Effector memory CD8-positive, alpha-beta T cell (primary cell): ENCODE measurements around the gene HAO2.

Experiments
- ATAC-seq: fragments of 150-1000 bp; cut with Tn5 transposase; replicated peaks from 2 replicates; pipeline ENCODE4 v1.10.0; 2021; ENCODE audit warnings: mild to moderate bottlenecking, moderate library complexity
- DNase-seq, 3 experiments: peaks; one replicate each; pipeline ENCODE4 v3.0.0; 2021
- H3K27ac Mint-ChIP-seq, 2 donors: one replicate each; pipeline ENCODE4 v1.8.0; 2022; ENCODE audit warnings: mild to moderate bottlenecking in 2 of 2, mixed read lengths in 2 of 2, moderate library complexity in 2 of 2
- H3K27me3 Mint-ChIP-seq, 2 donors: one replicate each; pipeline ENCODE4 v1.8.0; 2022; ENCODE audit warnings: mixed read lengths in 2 of 2
- H3K36me3 Mint-ChIP-seq: one replicate; pipeline ENCODE4 v1.8.0; 2022; ENCODE audit warnings: mild to moderate bottlenecking, moderate library complexity, mixed read lengths; ENCODE audit not compliant: insufficient read depth
- H3K4me1 Mint-ChIP-seq, 2 donors: one replicate each; pipeline ENCODE4 v1.8.0; 2022; ENCODE audit warnings: low read depth in 2 of 2, mixed read lengths in 2 of 2
- H3K4me3 Mint-ChIP-seq, 2 donors: one replicate each; pipeline ENCODE4 v1.8.0; 2022; ENCODE audit warnings: mild to moderate bottlenecking in 2 of 2, mixed read lengths in 2 of 2, moderate library complexity in 2 of 2
- H3K9me3 Mint-ChIP-seq, 2 donors: one replicate each; pipeline ENCODE4 v1.8.0; 2022; ENCODE audit warnings: mixed read lengths in 2 of 2

HAO2 gene

DNA sequence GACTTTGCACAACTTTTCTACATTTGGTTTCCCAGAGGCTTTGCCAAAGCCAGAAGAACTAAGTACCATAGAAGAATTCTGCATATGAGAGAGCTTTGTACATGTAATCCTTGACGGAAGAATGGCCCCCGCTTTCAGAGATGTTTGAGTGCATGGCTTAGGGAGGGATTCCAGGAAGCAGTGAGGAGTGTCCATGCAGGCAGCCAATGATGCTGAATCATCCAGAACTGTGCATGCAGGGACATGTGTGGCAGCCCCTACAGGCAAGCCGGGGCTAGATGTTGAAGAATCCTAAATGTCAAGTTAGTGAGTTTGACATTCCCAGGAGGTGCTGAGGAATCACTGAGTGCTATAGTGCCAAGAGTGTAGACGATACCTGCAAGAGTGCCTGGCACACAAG, 9.9 kb upstream of the HAO2 start:
- H3K27ac Mint-ChIP-seq: no peak overlapping the region
- H3K4me3 Mint-ChIP-seq: no peak overlapping the region
- no peak for DNase-seq
- H3K36me3 Mint-ChIP-seq: no peaks in the 10 kb centered on the region
- H3K27me3 Mint-ChIP-seq: peaks cover 3 to 6% of the 10 kb centered on the region in 2 donors
- H3K9me3 Mint-ChIP-seq: no peaks in the 10 kb centered on the region
- ATAC-seq: no peak
- no peaks in the 10 kb centered on the region for H3K4me1 Mint-ChIP-seq

GRCh38 chr1:119359730-119360129, 8.9 kb upstream of the HAO2 start:
- Mint-ChIP-seq H3K4me3 (no peak overlapping the region), H3K36me3 (no peaks in the 10 kb centered on the region), H3K9me3 (no peaks in the 10 kb centered on the region), H3K27me3 (peaks cover 6 to 10% of the 10 kb centered on the region in 2 donors), H3K27ac (no peak overlapping the region), H3K4me1 (no peaks in the 10 kb centered on the region)
- no peak for ATAC-seq
- DNase-seq: no peak

DNA sequence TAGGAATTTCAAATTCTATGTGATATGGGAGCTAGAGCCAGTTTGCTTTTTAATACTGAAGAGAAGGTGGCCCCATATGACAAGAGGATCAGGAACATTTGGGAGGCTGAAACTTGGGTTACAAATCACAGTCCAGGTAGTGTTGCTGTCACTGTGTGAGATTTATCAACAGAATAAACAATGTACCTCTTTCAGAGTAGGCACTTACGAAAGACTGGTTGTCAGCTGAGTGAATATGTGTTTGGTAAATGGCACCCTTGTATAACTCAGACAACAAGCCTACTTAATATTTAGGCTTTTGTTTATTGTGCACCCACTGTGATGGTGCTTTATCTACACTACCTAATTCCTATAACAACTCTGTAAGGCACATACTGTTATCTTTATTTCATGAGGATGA, 7.4 kb upstream of the HAO2 start:
- H3K27ac Mint-ChIP-seq: no peak overlapping the region
- no peak overlapping the region for H3K4me3 Mint-ChIP-seq
- DNase-seq (no peak), ATAC-seq (no peak)
- H3K27me3 Mint-ChIP-seq: peaks cover 6 to 16% of the 10 kb centered on the region in 2 donors
- no peaks in the 10 kb centered on the region for H3K36me3 Mint-ChIP-seq
- no peaks in the 10 kb centered on the region for H3K4me1 Mint-ChIP-seq
- no peaks in the 10 kb centered on the region for H3K9me3 Mint-ChIP-seq

GRCh38 chr1:119361620-119362344, 6.8 kb upstream of the HAO2 start:
- Mint-ChIP-seq H3K9me3 (no peaks in the 10 kb centered on the region), H3K27ac (no peak overlapping the region), H3K36me3 (no peaks in the 10 kb centered on the region), H3K4me3 (no peak overlapping the region), H3K4me1 (no peaks in the 10 kb centered on the region), H3K27me3 (peaks cover 6 to 20% of the 10 kb centered on the region in 2 donors)
- DNase-seq (no peak), ATAC-seq (no peak)

DNA sequence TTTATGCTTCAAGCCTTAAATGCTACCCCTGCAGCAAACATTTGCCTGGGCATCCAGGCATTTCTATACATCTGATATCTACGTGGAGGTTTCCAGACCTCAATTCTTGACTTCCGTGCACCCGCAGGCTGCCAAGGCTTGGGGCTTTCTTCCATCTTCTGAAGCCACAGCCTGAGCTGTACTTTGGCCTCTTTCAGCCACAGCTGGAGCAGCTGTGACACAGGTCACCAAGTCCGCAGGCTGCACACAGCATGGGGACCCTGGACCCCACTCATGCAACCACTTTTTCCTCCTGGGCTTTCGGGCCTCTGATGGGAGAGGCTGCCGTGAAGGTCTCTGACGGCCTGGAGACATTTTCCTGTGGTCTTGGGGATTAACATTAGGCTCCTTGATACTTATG, 5.4 kb upstream of the HAO2 start:
- no peak overlapping the region for H3K4me3 Mint-ChIP-seq
- ATAC-seq: no peak

DNA sequence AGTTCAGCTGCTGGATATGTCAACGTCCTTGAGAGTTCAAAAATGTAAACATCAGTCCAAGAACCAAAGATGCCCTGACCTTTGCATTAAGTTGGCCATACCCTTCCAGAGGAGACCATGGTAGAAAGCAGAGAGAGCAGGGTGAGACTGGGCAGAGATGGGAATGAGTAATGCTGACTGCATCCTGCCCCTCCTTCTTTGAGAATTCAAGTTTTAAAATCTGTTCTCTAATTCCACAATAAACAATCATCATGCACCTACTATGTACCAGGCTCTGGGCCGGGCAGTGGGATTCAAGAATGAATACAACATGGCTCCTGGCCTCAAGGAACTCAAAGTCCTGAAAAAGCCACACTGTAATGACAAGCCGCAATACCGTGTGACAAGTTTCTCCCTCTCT, 3.9 kb upstream of the HAO2 start:
- no peaks in the 10 kb centered on the region for H3K36me3 Mint-ChIP-seq
- DNase-seq (no peak), ATAC-seq (no peak)
- H3K4me1 Mint-ChIP-seq: no peaks in the 10 kb centered on the region
- no peak overlapping the region for H3K27ac Mint-ChIP-seq
- H3K4me3 Mint-ChIP-seq: no peak overlapping the region
- H3K9me3 Mint-ChIP-seq: no peaks in the 10 kb centered on the region
- peaks cover 16 to 45% of the 10 kb centered on the region in 2 donors for H3K27me3 Mint-ChIP-seq

More for the DNA sequence above, 5.4 kb upstream of the HAO2 start:
- H3K36me3 Mint-ChIP-seq: no peaks in the 10 kb centered on the region
- H3K27me3 Mint-ChIP-seq: peaks cover 6 to 33% of the 10 kb centered on the region in 2 donors
- H3K9me3 Mint-ChIP-seq: no peaks in the 10 kb centered on the region
- DNase-seq: no peak
- no peak overlapping the region for H3K27ac Mint-ChIP-seq
- H3K4me1 Mint-ChIP-seq: no peaks in the 10 kb centered on the region

- Mint-ChIP-seq H3K36me3 (no peaks in the 10 kb centered on the region), H3K4me3 (no peak overlapping the region), H3K9me3 (no peaks in the 10 kb centered on the region), H3K27ac (no peak overlapping the region), H3K4me1 (no peaks in the 10 kb centered on the region), H3K27me3 (peaks cover 16 to 45% of the 10 kb centered on the region in 2 donors)
- DNase-seq: no peak
- ATAC-seq: no peak
These were observed 2.2 kb upstream of the HAO2 start for GRCh38 chr1:119366424-119366823.

GRCh38 chr1:119367432-119368124, 1.0 kb upstream of the HAO2 start:
- Mint-ChIP-seq H3K9me3 (no peaks in the 10 kb centered on the region), H3K36me3 (no peaks in the 10 kb centered on the region), H3K4me3 (no peak overlapping the region), H3K4me1 (no peaks in the 10 kb centered on the region), H3K27me3 (peaks cover 23 to 45% of the 10 kb centered on the region in 2 donors), H3K27ac (no peak overlapping the region)
- DNase-seq: no peak
- no peak for ATAC-seq

DNA sequence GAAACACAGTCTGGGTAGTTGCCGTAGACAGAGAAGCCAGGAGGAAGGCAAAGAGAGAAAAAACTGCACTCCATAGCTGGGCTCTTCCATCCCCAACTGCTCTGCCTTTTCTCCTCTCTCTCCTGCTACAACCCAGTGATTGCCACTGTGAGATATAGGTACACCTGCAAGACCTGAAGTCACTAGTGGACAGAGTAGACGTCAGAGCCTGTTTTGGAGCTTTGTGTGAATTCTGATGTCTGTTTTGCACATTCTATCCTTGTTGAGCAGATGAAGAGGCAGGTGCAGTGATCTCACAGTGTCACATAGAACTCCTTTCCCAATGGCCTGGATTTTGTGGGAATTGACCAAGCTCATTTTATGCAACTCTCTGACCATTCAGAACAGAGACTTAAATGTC, 2.2 kb downstream of the HAO2 start:
- Mint-ChIP-seq H3K4me3 (no peak overlapping the region), H3K36me3 (no peaks in the 10 kb centered on the region), H3K9me3 (no peaks in the 10 kb centered on the region), H3K27ac (no peak overlapping the region), H3K4me1 (no peaks in the 10 kb centered on the region), H3K27me3 (peaks cover 23 to 42% of the 10 kb centered on the region in 2 donors)
- ATAC-seq: no peak
- no peak for DNase-seq

DNA sequence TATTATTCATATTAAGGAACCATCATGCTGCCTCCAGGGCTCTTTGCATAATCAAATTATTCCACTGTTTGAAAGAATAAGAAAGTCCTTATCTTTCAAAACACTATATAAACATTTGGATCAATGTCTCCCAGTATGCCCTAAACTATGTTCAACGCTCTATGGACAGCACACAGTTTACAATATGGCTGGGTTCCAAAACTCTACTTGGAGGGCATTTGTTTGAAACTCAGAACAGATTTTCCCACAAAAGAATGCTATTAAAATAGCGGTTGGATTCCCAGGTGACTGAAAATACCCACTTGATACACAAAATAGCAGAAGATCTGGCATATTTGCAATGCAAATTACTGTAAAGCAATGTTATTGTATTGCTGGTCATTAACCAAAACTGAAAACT, 3.2 kb downstream of the HAO2 start:
- ATAC-seq: no peak
- DNase-seq: no peak
- Mint-ChIP-seq H3K4me1 (no peaks in the 10 kb centered on the region), H3K9me3 (no peaks in the 10 kb centered on the region), H3K4me3 (no peak overlapping the region), H3K36me3 (no peaks in the 10 kb centered on the region), H3K27me3 (peaks cover 23 to 33% of the 10 kb centered on the region in 2 donors), H3K27ac (no peak overlapping the region)

- H3K4me3 Mint-ChIP-seq: no peak overlapping the region
- H3K27ac Mint-ChIP-seq: no peak overlapping the region
- H3K9me3 Mint-ChIP-seq: no peaks in the 10 kb centered on the region
- peaks cover 22 to 25% of the 10 kb centered on the region in 2 donors for H3K27me3 Mint-ChIP-seq
- no peaks in the 10 kb centered on the region for H3K4me1 Mint-ChIP-seq
- no peak for ATAC-seq
- H3K36me3 Mint-ChIP-seq: no peaks in the 10 kb centered on the region
- DNase-seq: no peak
These were observed 4.0 kb downstream of the HAO2 start for GRCh38 chr1:119372503-119373086.

DNA sequence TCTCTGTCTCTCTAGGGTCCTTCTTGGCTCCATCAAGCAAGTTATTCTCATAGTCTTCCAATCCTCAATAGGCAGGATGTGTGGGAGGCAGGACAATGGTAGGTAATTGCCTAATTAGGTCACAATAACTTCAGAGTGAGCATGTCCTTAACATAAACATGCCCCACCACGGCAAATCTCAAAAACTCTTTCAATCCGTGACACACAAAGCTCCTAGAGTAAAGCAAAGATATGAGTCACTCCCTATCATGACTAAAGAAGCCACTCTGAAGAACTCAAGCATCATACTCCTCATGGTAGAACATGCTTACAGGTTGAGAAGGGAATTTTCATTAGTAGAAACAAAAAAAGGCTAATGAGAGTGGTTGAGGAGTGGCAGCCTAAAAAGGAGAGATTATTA, 4.9 kb downstream of the HAO2 start:
- H3K4me3 Mint-ChIP-seq: no peak overlapping the region
- ATAC-seq (no peak), DNase-seq (no peak)
- no peaks in the 10 kb centered on the region for H3K4me1 Mint-ChIP-seq
- peaks cover 15 to 16% of the 10 kb centered on the region in 2 donors for H3K27me3 Mint-ChIP-seq
- H3K36me3 Mint-ChIP-seq: no peaks in the 10 kb centered on the region
- H3K27ac Mint-ChIP-seq: no peak overlapping the region
- H3K9me3 Mint-ChIP-seq: no peaks in the 10 kb centered on the region

DNA sequence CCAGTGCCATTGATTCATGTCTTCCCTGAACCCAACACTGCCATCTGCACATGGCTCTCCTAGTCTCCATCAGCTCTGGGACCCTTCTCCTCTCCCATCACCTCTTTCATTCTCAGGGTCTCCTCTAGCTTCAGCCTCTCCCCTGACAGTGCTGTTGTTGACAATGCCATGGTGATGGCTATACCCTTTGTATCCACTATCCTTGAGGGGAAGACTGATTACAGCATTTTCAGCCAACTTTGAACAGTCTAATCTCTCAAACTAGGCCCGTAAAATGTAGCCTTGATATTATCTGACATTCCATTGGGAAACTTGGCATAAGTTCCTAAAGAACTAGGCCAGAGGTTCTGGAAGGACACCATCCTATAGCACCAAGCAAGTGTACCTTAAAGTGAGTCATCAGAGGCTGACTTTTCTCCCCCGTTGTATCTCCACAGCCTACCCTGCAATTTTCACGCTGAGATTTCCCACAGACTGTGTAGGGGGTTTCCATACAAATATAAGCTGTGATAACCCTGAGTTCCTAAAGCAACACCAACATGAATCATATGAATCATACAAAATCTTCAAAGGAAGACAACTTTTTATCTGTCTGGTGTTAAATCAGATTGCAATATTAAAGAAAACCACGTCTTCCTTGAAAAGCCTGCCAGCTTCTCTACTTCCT, 5.8 kb downstream of the HAO2 start:
- DNase-seq (no peak), ATAC-seq (no peak)
- Mint-ChIP-seq H3K36me3 (no peaks in the 10 kb centered on the region), H3K4me3 (no peak overlapping the region), H3K9me3 (no peaks in the 10 kb centered on the region), H3K27me3 (peaks cover 6 to 8% of the 10 kb centered on the region in 2 donors), H3K4me1 (no peaks in the 10 kb centered on the region), H3K27ac (no peak overlapping the region)
